WI38 (cell line): ENCODE measurements around the gene FAM110A.
"Not testable (repeated sequence)": the region's sequence is repeated elsewhere in the genome, so short reads cannot be mapped to it uniquely, and the experiment has no call there.

Experiments used
- H3K4me3 ChIP-seq: 2 replicates; pipeline ENCODE4 v1.5.1; 2011; ENCODE audit warnings: low read depth, mild to moderate bottlenecking, control low read depth, low read length
- CTCF ChIP-seq: IDR thresholded peaks from 2 replicates; pipeline ENCODE4 v1.5.1; 2012; ENCODE audit warnings: low read depth, mild to moderate bottlenecking, control low read depth, low read length

Gene FAM110A

GRCh38 chr20:825710-826421 is 7.6 kb upstream of the FAM110A start:
- no peak overlapping the region for H3K4me3 ChIP-seq
- no peak for TF ChIP-seq CTCF

DNA sequence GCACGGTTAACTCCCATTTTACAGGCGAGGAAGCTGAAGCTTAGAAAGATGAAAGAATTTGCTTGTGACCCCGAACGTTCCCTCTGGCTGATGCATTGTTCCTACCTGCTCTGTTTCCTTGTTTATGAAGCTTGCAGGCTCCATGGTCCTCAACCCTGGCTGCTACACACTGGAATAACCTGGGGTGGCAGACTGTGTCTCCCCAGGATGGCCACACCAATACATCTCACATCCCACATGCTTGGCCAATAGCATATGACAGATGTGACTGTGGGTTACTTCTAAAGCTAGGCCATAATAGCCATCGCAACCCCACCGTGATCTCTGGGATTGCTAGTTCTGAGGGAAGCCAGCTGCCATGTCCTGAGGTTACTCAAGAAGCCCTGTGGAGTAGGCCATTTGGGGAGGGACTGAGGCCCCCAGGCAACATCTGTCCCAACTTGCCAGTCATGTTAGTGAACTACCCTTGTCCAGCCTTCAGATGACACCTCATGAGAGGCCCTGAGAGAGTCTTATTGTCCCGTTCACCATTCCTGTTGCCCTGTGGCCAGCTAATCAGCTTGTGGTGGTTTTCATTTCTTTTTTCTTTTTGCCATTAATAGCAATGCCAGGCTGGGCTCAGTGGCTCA is 6.7 kb upstream of the FAM110A start:
- H3K4me3 ChIP-seq, result no peak overlapping the region
- no peak for TF ChIP-seq CTCF

DNA sequence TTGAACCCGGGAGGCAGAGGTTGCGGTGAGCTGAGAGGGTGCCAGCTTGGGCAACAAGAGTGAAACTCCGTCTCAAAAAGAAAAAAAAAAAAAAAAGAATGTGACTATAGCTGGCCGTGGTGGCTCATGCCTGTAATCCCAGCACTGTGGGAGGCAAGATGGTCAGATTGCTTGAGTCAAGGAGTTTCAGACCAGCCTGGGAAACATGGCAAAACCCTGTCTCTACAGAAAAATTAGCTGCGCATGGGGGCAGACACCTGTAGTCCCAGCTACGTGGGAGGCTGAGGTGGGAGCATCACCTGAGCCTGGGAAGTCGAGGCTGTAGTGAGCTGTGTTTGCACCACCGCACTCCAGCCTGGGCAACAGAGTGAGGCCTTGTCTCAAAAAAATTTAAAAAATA is 5.5 kb upstream of the FAM110A start:
- H3K4me3 ChIP-seq, result not testable (repeated sequence)

GRCh38 chr20:828987-829386 is 4.5 kb upstream of the FAM110A start:
- no peak overlapping the region for H3K4me3 ChIP-seq
- no peak for TF ChIP-seq CTCF

- no peak overlapping the region for H3K4me3 ChIP-seq
- no peak for TF ChIP-seq CTCF
These were observed 4.0 kb upstream of the FAM110A start for GRCh38 chr20:829551-829950.

GRCh38 chr20:830011-830521 is 3.4 kb upstream of the FAM110A start:
- TF ChIP-seq CTCF, result no peak
- no peak overlapping the region for H3K4me3 ChIP-seq

- TF ChIP-seq CTCF, result no peak
- H3K4me3 ChIP-seq, result no peak overlapping the region
These were observed 2.3 kb upstream of the FAM110A start for GRCh38 chr20:831251-831650.
